Measurements from ENCODE around the gene MED27. TPM values are rescaled to one million over a fixed set of nuclear protein-coding genes. Genes with fewer than 3 reads are reported as not detected.

MED27 gene
- total RNA-seq, 1 donor from 2014 or later = 45.0 TPM

DNA sequence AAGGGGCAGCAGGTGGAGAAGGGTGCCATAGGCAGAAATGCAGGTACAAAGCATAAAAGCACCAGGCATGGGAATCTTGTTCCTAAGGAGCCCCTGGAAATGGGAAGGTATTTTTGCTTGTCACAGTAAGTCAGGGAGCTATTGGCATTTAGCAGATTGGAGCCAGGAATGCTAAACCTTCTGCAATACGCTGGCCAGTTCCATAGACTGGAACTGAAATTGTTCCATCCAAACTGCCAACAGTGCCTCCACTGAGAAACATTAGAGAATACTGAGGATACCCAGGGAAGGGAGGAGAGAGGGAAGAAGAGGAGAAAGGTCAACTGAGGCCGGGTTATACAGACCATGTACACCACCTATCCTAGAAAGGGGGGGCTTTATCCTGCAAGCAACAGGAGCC, 162.7 kb downstream of the MED27 start:
- Mint-ChIP-seq H3K27ac (ENCODE audit: unreplicated experiment) (no peak overlapping the region), H3K27me3 (ENCODE audit: unreplicated experiment) (no peaks in the 10 kb centered on the region), H3K36me3 (ENCODE audit: unreplicated experiment) (no peaks in the 10 kb centered on the region), H3K4me3 (ENCODE audit: unreplicated experiment) (no peak overlapping the region), H3K4me1 (ENCODE audit: low read depth, unreplicated experiment) (peaks cover 17% of the 10 kb centered on the region), H3K9me3 (ENCODE audit: unreplicated experiment) (peaks cover 1% of the 10 kb centered on the region)
- no peak for DNase-seq
- TF ChIP-seq, protein P1, sequence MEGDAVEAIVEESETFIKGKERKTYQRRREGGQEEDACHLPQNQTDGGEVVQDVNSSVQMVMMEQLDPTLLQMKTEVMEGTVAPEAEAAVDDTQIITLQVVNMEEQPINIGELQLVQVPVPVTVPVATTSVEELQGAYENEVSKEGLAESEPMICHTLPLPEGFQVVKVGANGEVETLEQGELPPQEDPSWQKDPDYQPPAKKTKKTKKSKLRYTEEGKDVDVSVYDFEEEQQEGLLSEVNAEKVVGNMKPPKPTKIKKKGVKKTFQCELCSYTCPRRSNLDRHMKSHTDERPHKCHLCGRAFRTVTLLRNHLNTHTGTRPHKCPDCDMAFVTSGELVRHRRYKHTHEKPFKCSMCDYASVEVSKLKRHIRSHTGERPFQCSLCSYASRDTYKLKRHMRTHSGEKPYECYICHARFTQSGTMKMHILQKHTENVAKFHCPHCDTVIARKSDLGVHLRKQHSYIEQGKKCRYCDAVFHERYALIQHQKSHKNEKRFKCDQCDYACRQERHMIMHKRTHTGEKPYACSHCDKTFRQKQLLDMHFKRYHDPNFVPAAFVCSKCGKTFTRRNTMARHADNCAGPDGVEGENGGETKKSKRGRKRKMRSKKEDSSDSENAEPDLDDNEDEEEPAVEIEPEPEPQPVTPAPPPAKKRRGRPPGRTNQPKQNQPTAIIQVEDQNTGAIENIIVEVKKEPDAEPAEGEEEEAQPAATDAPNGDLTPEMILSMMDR (IDR thresholded peaks at IDR 0.05; ENCODE audit: partially characterized antibody, unreplicated experiment) = no peak

DNA sequence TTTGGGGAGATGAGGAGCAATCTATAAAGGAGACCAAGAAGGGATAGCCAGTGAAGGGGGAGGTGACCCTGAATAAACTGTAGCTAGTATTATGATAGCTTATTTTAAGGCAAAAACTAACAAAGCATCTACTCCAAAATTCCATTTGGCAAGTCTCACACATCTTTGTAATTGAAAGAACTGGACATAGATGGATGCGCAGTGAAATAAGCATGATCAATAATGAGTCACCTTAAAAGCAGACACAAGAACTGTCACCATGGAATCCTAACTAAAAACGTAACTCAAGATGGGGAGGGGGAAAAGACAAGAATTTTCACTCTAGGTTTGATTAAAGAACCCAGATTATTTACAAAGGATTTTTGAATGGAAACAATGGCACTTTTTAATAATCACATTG, 164.5 kb downstream of the MED27 start:
- TF ChIP-seq, protein P1 (IDR thresholded peaks at IDR 0.05; ENCODE audit: partially characterized antibody, unreplicated experiment) = no peak
- H3K9me3 Mint-ChIP-seq (ENCODE audit: unreplicated experiment) = peaks cover 1% of the 10 kb centered on the region

DNA sequence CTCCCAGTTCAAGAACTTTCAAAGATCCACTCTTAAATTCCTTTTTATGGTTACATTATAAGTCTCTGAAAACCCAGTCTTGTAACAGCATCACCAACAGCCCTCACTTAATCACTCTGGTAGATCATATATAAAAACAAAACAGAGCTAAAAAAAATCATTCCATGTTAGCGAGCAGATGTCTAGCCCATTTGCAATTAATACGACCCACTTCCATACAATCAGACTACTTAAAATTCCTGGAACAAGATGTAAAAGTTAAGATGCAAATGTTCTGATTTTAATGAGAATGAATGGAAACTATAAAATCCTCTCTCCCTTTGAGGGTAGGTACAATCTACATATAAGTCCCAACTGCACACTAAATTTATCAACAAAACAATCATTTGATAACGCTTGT, 167.0 kb downstream of the MED27 start:
- no peak overlapping the region for H3K4me3 Mint-ChIP-seq (ENCODE audit: unreplicated experiment)
- H3K9me3 Mint-ChIP-seq (ENCODE audit: unreplicated experiment) = peaks cover 1% of the 10 kb centered on the region
- H3K4me1 Mint-ChIP-seq (ENCODE audit: low read depth, unreplicated experiment) = peaks cover 31% of the 10 kb centered on the region
- peaks cover 3% of the 10 kb centered on the region for H3K27me3 Mint-ChIP-seq (ENCODE audit: unreplicated experiment)
- H3K27ac Mint-ChIP-seq (ENCODE audit: unreplicated experiment) = no peak overlapping the region
- no peak for DNase-seq
- H3K36me3 Mint-ChIP-seq (ENCODE audit: unreplicated experiment) = no peaks in the 10 kb centered on the region
- TF ChIP-seq, protein P1 (IDR thresholded peaks at IDR 0.05; ENCODE audit: partially characterized antibody, unreplicated experiment) = no peak

More for the DNA sequence above, 164.5 kb downstream of the MED27 start:
- H3K4me1 Mint-ChIP-seq (ENCODE audit: low read depth, unreplicated experiment) = peaks cover 28% of the 10 kb centered on the region
- no peak for DNase-seq
- no peak overlapping the region for H3K4me3 Mint-ChIP-seq (ENCODE audit: unreplicated experiment)
- no peaks in the 10 kb centered on the region for H3K36me3 Mint-ChIP-seq (ENCODE audit: unreplicated experiment)
- no peak overlapping the region for H3K27ac Mint-ChIP-seq (ENCODE audit: unreplicated experiment)
- peaks cover 3% of the 10 kb centered on the region for H3K27me3 Mint-ChIP-seq (ENCODE audit: unreplicated experiment)

DNA sequence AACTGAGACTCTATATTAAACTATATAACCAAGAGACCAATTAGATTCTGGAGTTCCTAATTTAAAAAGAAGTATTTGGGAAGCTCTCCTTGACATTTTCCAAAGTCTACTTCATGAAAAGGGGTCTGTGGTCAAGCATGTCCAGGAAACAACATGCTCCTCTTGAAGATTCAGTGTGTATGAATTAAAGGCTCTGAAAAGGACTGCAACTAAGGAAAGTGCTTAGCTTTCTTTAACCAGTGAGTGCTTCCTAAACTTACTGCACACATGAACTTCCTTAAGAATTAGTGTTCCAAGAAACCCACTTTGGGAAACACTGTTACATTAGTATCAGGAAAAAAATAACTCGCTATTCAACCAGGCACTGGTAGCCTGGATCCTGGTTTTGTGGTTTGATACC, 167.6 kb downstream of the MED27 start:
- no peak for DNase-seq
- Mint-ChIP-seq H3K36me3 (ENCODE audit: unreplicated experiment) (no peaks in the 10 kb centered on the region), H3K27ac (ENCODE audit: unreplicated experiment) (no peak overlapping the region), H3K4me1 (ENCODE audit: low read depth, unreplicated experiment) (peaks cover 31% of the 10 kb centered on the region), H3K27me3 (ENCODE audit: unreplicated experiment) (peaks cover 3% of the 10 kb centered on the region), H3K4me3 (ENCODE audit: unreplicated experiment) (no peak overlapping the region), H3K9me3 (ENCODE audit: unreplicated experiment) (peaks cover 1% of the 10 kb centered on the region)
- TF ChIP-seq, protein P1 (IDR thresholded peaks at IDR 0.05; ENCODE audit: partially characterized antibody, unreplicated experiment) = no peak

DNA sequence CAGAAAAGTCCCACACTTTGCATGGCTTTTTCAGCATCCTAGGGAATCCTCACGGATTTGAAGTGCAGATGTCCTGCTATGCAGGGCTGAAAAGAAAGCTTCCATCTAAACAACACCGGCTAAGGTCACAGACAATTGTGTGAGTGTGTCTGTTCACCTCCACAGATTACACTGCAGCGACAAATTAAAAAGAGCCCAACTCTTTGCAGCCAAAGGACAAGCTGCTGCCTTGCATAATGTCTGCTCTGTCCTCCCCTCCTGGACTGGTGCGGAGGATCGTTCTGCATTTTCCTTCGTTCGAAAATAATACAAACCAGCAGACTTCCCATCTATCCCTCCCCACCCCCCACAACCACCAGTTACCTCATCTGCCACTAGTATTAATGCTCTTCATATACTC, 169.1 kb downstream of the MED27 start:
- H3K36me3 Mint-ChIP-seq (ENCODE audit: unreplicated experiment) = no peaks in the 10 kb centered on the region
- H3K4me1 Mint-ChIP-seq (ENCODE audit: low read depth, unreplicated experiment) = peaks cover 28% of the 10 kb centered on the region
- H3K9me3 Mint-ChIP-seq (ENCODE audit: unreplicated experiment) = no peaks in the 10 kb centered on the region
- DNase-seq = no peak
- H3K27ac Mint-ChIP-seq (ENCODE audit: unreplicated experiment) = no peak overlapping the region
- TF ChIP-seq, protein P1 (IDR thresholded peaks at IDR 0.05; ENCODE audit: partially characterized antibody, unreplicated experiment) = no peak
- H3K27me3 Mint-ChIP-seq (ENCODE audit: unreplicated experiment) = peaks cover 3% of the 10 kb centered on the region
- H3K4me3 Mint-ChIP-seq (ENCODE audit: unreplicated experiment) = no peak overlapping the region

All from glutamatergic neuron (in vitro differentiated cells).